HEK293 (cell line): Measurements from ENCODE around the gene UGT1A9.

Source experiments
- TCF7L2 ChIP-seq: IDR thresholded peaks from 2 replicates; pipeline ENCODE4 v1.6.1; 2011; ENCODE audit warnings: low read depth, mild to moderate bottlenecking, inconsistent platforms, low read length, moderate library complexity, borderline replicate concordance
- ZBTB7A ChIP-seq: fragments of 450-650 bp; formaldehyde crosslinking; IDR thresholded peaks from 2 replicates; pipeline ENCODE4 v1.5.1; 2016; ENCODE audit warnings: low read depth, missing biosample characterization, missing genetic modification characterization
- ZNF394 ChIP-seq: fragments of 450-650 bp; formaldehyde crosslinking; IDR thresholded peaks from 2 replicates; pipeline ENCODE4 v1.5.1; 2016; ENCODE audit warnings: missing biosample characterization, missing genetic modification characterization, mild to moderate bottlenecking, moderate library complexity, borderline replicate concordance
- ZNF416 ChIP-seq: fragments of 450-650 bp; formaldehyde crosslinking; IDR thresholded peaks from 2 replicates; pipeline ENCODE4 v1.5.1; 2016; ENCODE audit warnings: missing biosample characterization, missing genetic modification characterization
- ZNF768 ChIP-seq: fragments of 450-650 bp; formaldehyde crosslinking; IDR thresholded peaks from 2 replicates; pipeline ENCODE4 v1.5.1; 2018; ENCODE audit warnings: missing biosample characterization, mild to moderate bottlenecking, missing genetic modification characterization
- TF ChIP-seq, protein P1 (sequence below): fragments of 450-650 bp; formaldehyde crosslinking; IDR thresholded peaks from 2 replicates; pipeline ENCODE4 v1.5.1; 2016; ENCODE audit warnings: missing biosample characterization, missing genetic modification characterization

DNA sequence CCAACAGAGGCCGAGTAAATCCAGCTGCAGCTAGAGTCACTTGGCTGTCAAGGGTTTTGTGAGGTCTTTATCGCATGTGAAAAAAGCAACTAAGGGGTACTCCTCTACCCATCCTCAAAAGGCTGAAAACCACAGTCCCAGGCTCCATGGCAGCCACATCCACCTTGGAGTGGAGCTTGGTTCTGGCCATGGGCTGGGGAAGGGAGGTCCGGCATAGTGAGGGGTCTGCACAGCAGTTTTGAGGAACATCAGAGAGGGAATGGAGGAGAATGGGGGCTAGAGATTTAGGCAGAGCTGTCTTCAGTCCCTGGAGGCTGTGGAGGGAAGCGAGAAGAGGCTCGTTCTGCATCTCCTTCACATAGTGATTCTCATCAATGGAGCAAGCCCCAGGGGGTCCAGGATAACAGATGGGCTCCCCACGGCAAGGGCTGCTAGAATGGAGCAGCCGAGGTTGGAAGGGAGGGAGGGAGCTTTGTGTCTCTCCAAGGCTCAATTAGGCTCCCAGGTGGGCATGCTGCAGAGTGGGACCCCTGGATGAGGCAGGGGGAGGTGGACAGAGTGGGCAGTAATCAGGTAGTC is 127.5 kb downstream of the UGT1A9 start:
- TF ChIP-seq ZNF416 (tag by site-specific recombination) (no peak), TCF7L2 (no peak), ZNF394 (tag by site-specific recombination) (no peak), ZNF768 (no peak), ZBTB7A (no peak)
- TF ChIP-seq, protein P1, sequence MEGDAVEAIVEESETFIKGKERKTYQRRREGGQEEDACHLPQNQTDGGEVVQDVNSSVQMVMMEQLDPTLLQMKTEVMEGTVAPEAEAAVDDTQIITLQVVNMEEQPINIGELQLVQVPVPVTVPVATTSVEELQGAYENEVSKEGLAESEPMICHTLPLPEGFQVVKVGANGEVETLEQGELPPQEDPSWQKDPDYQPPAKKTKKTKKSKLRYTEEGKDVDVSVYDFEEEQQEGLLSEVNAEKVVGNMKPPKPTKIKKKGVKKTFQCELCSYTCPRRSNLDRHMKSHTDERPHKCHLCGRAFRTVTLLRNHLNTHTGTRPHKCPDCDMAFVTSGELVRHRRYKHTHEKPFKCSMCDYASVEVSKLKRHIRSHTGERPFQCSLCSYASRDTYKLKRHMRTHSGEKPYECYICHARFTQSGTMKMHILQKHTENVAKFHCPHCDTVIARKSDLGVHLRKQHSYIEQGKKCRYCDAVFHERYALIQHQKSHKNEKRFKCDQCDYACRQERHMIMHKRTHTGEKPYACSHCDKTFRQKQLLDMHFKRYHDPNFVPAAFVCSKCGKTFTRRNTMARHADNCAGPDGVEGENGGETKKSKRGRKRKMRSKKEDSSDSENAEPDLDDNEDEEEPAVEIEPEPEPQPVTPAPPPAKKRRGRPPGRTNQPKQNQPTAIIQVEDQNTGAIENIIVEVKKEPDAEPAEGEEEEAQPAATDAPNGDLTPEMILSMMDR (tag by site-specific recombination), result no peak
